GM18909 (cell line): Measurements from ENCODE around the gene PATE2.

Source experiments
- ATAC-seq: cut with Tn5 transposase; IDR thresholded peaks from one replicate; pipeline ENCODE4 v1.9.1; 2021; ENCODE audit warnings: mild to moderate bottlenecking; ENCODE audit not compliant: unreplicated experiment, poor library complexity

Gene PATE2

DNA sequence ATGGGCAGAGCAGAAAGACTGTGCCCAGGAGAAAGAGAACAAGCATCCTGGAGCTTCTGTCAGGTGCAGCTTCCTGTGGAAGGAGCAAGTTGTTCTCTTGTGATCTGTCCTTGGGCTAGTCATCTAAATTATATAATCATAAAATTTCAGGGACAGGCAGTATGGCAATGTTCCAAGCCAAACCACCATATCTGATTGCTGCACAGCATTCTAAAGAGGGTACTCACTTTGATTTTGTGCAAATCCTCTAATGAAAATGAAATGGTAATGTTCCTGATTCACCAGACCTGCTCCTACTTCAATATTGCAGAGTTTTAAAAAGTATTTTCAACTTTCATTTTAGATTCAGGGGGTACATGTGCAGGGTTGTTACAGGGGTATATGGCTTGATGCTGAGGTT lies at the start of gene PATE2:
Gene PATE2 (minus strand): TSS at position 101 of the 400 bp plus-strand sequence. CDS start 55 bp downstream, at position 46.
- ATAC-seq, result no peak

DNA sequence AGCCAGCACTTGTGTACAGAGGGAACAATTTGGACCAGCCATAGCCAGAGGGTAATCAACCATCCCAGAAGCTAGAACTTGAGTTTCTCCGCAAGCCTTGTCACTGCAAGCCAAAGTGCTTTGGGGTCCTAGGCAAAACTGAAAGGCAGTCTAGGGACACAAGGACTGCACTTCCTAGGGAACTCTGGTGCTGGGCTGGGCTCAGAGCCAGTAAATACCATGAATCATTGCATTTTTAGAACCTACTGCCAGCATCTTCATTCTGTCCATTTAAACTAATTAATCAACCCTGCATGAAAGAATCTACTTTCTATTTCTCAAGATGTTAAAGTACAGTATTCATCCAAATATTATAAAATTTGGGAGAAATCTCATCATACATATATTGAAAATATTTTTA lies 29.3 kb upstream of the PATE2 start:
- no peak for ATAC-seq

DNA sequence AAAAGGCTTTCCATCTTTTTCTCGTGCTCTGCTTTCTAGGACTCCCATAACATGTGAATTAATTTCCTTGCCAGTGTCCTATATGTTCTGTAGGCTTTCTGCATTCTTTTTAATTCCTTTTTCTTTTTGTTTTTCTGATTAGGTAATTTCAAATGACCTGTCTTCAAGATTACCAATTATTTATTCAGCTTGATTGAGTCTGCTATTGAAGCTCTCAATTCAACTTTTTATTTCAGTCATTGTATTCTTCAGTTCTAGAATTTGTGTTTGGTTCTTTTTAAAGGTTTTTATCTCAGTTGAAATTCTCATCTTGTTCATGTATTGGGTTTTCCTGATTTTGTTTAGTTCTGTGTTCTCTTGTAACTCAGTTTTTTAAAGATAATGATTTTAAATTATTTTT lies 23.8 kb upstream of the PATE2 start:
- no peak for ATAC-seq

- ATAC-seq, result no peak
Measured at GRCh38 chr11:125799808-125800207, 21.2 kb upstream of the PATE2 start.

- ATAC-seq, result no peak
Measured at GRCh38 chr11:125797641-125798040, 19.0 kb upstream of the PATE2 start.

DNA sequence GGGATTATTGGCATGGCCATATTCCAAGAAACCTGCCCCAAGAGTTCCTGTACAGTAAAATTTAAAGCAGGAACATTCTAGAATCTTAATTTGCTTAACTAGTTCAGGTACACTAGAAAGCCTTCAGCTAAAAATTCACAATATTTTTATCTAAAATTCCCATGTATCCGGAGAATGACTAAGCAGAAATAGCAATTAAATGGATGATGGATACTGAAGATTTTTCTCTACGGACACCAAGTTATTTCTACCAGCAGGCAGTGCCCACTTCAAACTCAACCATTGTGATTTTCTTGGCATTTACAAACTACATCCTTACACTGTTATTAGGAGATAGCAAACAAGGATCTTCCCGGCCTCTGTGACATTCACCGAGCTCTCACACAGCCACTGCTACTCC lies 12.2 kb upstream of the PATE2 start:
- ATAC-seq, result no peak

- ATAC-seq, result no peak
Measured at GRCh38 chr11:125787827-125788226, 9.2 kb upstream of the PATE2 start, which contains the start of gene PATE3. PATE3 (plus strand) TSS chr11:125788127; CDS start chr11:125788152, 25 bp downstream.

DNA sequence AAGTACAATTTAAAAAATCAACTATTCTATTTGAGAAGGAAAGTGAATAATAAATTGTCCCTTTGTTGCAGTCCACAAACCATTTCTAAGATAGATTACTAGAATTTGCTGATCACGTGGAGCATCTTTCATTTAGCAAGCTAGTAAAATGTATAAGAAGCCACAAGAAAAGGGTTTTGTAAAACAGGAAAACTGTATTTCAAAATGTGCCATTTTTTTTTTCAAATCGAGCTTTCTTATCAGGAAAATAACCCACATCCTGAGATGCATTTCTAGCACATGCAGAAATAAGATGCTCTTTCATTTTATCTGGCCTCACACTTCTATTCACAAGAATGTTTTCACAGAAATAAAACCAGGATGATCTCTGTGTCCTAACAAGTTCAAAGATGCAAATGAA lies 6.0 kb upstream of the PATE2 start:
- no peak for ATAC-seq

- no peak for ATAC-seq
Measured at GRCh38 chr11:125777309-125777708, 1.3 kb downstream of the PATE2 start.

DNA sequence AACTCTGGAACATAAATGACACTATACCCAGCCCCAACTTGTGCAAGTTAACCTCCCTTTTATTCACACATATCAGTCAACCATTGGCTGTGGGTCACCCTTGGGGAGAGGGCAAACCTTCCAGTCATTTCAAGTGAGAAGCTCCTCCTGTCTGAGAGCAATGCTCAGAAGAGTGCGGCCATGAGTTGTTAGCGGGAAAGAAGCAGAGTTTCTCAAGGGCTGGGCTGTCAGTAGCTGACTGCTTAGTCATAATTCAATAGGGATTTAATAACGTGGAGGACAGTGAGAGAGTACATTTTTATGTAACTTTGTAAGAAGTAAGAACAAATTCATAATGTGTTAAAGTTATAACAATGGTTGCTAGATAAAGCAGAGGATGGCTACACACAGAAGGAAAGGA lies 5.1 kb downstream of the PATE2 start:
- no peak for ATAC-seq

DNA sequence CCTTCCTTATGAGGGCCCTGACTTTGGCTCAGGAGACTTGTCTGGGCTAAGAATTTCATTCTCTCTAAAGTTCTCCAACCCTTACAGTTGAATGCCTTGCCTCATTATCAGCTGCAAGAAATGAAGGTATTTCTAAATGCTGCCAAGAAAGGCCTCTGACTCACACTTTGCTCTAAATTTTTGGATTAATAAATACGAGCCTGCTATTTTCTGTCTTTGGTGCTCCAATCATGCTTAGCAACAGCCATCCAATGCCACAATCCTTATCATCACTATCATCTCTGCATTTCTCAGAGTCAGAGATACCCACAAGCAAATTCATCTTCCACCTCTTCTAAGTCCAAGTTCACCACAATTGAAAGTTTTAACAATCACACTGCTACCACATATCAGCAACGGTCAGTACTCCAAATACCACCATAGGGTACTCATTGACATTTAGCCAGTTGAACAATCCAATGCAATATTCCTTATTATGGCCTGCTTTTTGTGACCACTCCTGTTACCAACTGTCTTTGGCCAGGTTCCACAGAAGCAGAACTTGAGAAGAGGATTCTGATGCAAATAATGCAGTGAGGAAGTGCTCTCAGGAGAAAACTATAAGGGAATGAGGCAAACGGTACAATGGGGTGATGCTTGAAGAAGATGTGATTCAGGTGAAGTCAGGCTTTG lies 5.7 kb downstream of the PATE2 start:
- no peak for ATAC-seq

DNA sequence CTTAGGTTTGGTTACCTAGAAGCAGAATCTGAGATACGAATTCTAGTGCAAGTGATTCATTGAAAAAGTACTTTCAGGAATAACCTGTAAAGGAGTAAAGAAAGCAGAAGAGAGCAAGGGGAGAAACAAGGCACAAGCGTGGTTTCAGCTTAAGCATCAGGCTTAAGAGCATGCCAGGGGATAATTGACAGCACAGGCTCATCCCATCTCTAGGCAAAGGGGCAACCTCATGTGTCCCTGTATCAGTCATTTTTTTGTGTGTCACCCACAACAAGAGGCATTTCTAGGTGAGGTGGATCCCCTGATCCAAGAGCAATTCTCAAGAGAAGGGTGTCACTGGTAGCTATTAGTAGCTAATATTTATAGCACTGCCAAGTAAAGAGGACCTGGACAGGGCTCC lies 8.0 kb downstream of the PATE2 start:
- ATAC-seq, result no peak

DNA sequence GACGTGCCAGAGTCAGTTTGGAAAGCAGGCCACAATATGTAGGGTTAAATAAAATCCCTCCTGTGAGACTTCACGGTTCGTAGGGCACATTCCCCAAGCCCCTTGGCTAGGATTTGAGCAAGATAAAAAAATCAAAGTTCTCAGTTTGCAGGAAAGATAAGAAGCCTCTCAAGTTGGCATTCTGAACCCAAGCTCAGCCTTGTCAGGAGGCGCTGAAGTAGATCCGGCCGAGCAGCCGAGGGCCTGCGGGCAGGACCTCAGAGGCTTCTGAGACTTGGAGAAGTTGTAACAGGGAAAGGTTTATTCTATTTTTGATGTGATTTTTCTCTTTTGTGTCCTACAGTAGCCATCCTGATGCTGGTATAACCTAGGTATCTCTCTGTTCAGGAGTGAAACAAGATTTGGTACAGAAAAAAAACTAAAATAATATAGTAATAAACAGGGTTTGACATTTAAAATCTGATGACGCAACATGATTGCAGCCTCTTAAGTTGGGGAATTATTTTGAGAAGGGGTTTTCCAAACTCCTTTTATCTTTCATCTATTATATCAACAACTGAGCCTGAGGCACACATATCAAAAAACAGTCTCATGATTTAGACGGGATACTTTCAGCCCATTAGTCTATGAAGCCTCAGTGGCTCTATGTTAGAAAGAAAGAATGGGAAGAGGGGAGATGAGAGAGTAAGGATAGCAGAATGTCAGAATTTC lies 10.1 kb downstream of the PATE2 start:
- no peak for ATAC-seq

- no peak for ATAC-seq
Measured at GRCh38 chr11:125766251-125766650, 12.4 kb downstream of the PATE2 start.

DNA sequence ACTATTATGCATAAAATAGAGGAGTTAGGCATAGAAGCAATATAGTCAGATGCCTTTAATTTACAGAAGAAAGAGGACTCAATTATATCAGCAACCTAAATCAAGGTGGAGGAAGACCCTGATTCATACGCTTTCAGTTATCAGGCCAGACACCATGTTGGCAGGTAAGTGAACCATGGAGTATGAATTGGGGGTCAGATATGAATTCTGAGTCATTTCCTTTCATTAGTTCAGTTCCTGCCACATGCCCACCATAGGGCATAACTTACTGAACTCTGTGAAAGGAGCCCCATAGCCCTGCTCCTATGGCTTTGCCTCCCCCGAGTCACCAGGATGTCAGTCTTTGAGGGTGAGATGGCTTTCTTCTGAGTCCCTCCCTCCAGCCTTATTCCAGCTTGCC lies 15.1 kb downstream of the PATE2 start:
- no peak for ATAC-seq

- ATAC-seq, result no peak
Measured at GRCh38 chr11:125762445-125762844, 16.2 kb downstream of the PATE2 start.

GRCh38 chr11:125756050-125756449 lies 22.6 kb downstream of the PATE2 start:
- no peak for ATAC-seq

- no peak for ATAC-seq
Measured at GRCh38 chr11:125750629-125751028, 28.0 kb downstream of the PATE2 start.

DNA sequence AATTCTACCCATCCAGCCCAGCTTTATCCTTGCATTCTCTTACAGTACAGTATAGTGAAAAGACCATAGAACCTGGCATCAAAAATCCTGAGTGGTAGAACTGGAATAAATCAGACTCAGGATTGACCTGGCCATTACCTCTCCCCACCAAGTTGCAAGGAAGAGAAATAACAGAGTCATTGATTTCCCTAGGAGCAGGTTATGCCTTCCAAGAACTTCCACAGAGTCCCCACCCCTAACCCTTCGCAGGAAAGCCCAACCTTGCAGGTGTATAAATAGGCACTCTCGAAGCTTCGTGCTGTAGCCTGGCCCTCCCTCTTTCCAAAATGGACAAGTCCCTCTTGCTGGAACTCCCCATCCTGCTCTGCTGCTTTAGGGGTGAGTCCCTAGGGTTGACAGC lies 32.6 kb downstream of the PATE2 start, which contains the start of gene PATE1:
Gene PATE1 (plus strand): TSS at position 301 of the 400 bp plus-strand sequence. CDS start 26 bp downstream, at position 327.
- no peak for ATAC-seq

GRCh38 chr11:125743681-125744080 lies 34.9 kb downstream of the PATE2 start:
- no peak for ATAC-seq

- no peak for ATAC-seq
Measured at GRCh38 chr11:125740617-125741016, 38.0 kb downstream of the PATE2 start.

GRCh38 chr11:125728969-125729368 lies 49.7 kb downstream of the PATE2 start:
- no peak for ATAC-seq
